Ovary (tissue), 9 donors: Measurements from ENCODE around the gene ART3. TPM values are rescaled to one million over a fixed set of nuclear protein-coding genes. Genes with fewer than 3 reads are reported as not detected.

Experiments used
- DNase-seq, 5 donors: peaks; one replicate each; pipeline ENCODE4 v3.0.0-alpha.2; 2019 to 2020
- H3K27ac ChIP-seq, 2 donors: fragments of 200-600 bp; one replicate each; pipeline versions ENCODE4 v1.5.1 to v1.8.0; 2019 to 2022
- H3K27me3 ChIP-seq: fragments of 200-600 bp; one replicate; pipeline ENCODE4 v1.8.0; 2022
- H3K36me3 ChIP-seq: fragments of 200-600 bp; sonication (generic); one replicate; pipeline ENCODE4 v1.5.1; 2019
- H3K4me1 ChIP-seq: one replicate; pipeline ENCODE4 v1.8.1; 2013; ENCODE audit warnings: mild to moderate bottlenecking, moderate library complexity; ENCODE audit not compliant: insufficient read depth
- H3K4me3 ChIP-seq: fragments of 200-600 bp; sonication (generic); one replicate; pipeline ENCODE4 v1.5.1; 2017
- H3K9me3 ChIP-seq, 2 donors: fragments of 200-600 bp in 1 of 2; sonication (generic) in 1 of 2; one replicate each; pipeline versions ENCODE4 v1.5.1 to v1.8.1; 2013 to 2019; ENCODE audit warnings: mild to moderate bottlenecking in 1 of 2, moderate library complexity in 1 of 2
- EP300 ChIP-seq: sonication (generic); formaldehyde crosslinking; IDR thresholded peaks from one replicate; pipeline ENCODE4 v1.6.1; 2017; ENCODE audit warnings: antibody characterized with exemption
- POLR2A ChIP-seq: fragments of 450-650 bp; IDR thresholded peaks from one replicate; pipeline ENCODE4 v1.6.1; 2017; ENCODE audit warnings: antibody characterized with exemption, mild to moderate bottlenecking, moderate library complexity
- WGBS, 3 donors: extraction: QIAGEN DNeasy Blood & Tissue Kit in 1 of 3; methylation state at CpG; one replicate each; pipeline versions ENCODE4 v1.1.5 to v1.1.7; 2013 to 2017; 5-methylcytosine and 5-hydroxymethylcytosine counted together
- intact Hi-C, 4 donors: fragments of 100-400 bp; cut with DNase I; formaldehyde crosslinking; loops; one replicate each; pipeline versions ENCODE4 v1.11.0 to v1.15.1; 2022 to 2023
- polyA plus RNA-seq, 2 donors: library from polyadenylated mRNA; stranded (reverse); fragments of 200-250 nt in 1 of 2; fragments of 350-450 nt in 1 of 2; fragmentation: Illumina TruSeq in 1 of 2; extraction: RNeasy Lipid Tissue Mini Kit (QIAGEN cat#74804) in 1 of 2; gene quantifications; one replicate each; pipeline ENCODE4 v1.2.3, GENCODE V29; 2013 to 2014
- total RNA-seq, 7 donors: library from RNA; depleted of rRNA in 2 of 7; stranded (reverse); fragments of >200 nt in 2 of 7; fragmentation: NEBNext Ultra II Directional in 3 of 7; extraction: Animal tissue kit (Norgen Biotek cat#: 25700) in 3 of 7; gene quantifications; one replicate each; pipeline versions ENCODE4 v1.1.0 to v1.2.4, GENCODE V29; 2016 to 2023
- TF ChIP-seq, protein P1 (sequence below), 3 donors: fragments of 450-650 bp in 2 of 3; fragments of 200-600 bp in 1 of 3; IDR thresholded peaks; one replicate each; pipeline versions ENCODE4 v1.5.1 to v1.8.0; 2016 to 2022; ENCODE audit warnings: antibody characterized with exemption in 3 of 3, mild to moderate bottlenecking in 1 of 3
- donor health status: DM: no; HTN: no; CAD: no; lungs with moderate emphysema.
- donor health status: DM: no; HTN: no; CAD: no.
- donor health status: Bipolar disorder and iron deficiency.
- donor health status: DM: yes; HTN: yes; CAD: no.
- donor health status: DM: no; HTN: no; CAD: no.
- donor health status: DM: yes; HTN: yes; CAD: no.

ART3 gene
- total and polyA plus RNA-seq, 9 donors = 0.11 to 1.5 (median 0.71) TPM; not detected in 4

GRCh38 chr4:76074993-76075600, 588 bp downstream of the ART3 start:
- intact Hi-C loops = no loop called here
- Histone ChIP-seq H3K4me3 (no peak overlapping the region), H3K9me3 (no peaks in the 10 kb centered on the region), H3K27ac (no peak overlapping the region), H3K4me1 (no peaks in the 10 kb centered on the region), H3K36me3 (no peaks in the 10 kb centered on the region), H3K27me3 (no peaks in the 10 kb centered on the region)
- no peak for DNase-seq
- TF ChIP-seq POLR2A = no peak
- 76 to 81% (median 79%) methylated on average over 4 of the region's 4 CpGs for WGBS, 3 donors

DNA sequence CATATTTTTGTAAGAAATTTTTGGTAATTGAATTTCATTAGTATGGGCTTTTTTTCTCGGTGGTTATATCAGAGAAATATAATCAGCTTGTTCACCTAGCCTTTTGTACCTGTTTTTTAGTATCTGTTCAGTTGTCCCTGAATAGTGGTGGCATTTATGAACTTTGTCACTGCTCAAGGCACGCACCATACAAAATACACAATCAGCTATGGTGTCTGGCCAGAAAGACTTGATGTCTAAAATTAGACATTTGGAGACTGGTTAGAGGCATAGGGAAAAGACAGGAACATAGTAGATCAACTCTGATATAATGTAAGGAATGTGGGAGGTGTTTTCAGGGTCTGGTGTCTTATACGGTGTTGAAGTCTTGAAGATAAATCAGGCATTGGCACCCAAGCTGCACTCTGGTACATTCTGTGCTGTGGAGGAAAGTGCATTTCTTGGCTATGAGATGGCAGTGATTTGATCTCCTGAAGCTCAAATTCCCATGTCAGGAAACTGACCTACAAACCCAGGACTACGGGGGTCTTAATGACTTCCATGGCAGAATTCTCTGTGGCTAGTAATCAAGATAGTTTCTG, 3.6 kb downstream of the ART3 start:
- 38 to 45% (median 38%) methylated on average over 4 of the region's 4 CpGs for WGBS, 3 donors
- intact Hi-C loops = no loop called here
- H3K4me3 ChIP-seq = no peak overlapping the region
- no peaks in the 10 kb centered on the region for H3K36me3 ChIP-seq
- no peaks in the 10 kb centered on the region for H3K27me3 ChIP-seq
- H3K4me1 ChIP-seq = no peaks in the 10 kb centered on the region
- DNase-seq = no peak
- H3K27ac ChIP-seq = no peak overlapping the region
- TF ChIP-seq, protein P1, sequence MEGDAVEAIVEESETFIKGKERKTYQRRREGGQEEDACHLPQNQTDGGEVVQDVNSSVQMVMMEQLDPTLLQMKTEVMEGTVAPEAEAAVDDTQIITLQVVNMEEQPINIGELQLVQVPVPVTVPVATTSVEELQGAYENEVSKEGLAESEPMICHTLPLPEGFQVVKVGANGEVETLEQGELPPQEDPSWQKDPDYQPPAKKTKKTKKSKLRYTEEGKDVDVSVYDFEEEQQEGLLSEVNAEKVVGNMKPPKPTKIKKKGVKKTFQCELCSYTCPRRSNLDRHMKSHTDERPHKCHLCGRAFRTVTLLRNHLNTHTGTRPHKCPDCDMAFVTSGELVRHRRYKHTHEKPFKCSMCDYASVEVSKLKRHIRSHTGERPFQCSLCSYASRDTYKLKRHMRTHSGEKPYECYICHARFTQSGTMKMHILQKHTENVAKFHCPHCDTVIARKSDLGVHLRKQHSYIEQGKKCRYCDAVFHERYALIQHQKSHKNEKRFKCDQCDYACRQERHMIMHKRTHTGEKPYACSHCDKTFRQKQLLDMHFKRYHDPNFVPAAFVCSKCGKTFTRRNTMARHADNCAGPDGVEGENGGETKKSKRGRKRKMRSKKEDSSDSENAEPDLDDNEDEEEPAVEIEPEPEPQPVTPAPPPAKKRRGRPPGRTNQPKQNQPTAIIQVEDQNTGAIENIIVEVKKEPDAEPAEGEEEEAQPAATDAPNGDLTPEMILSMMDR (IDR thresholded peaks at IDR 0.05) = no peak
- TF ChIP-seq EP300 (no peak), POLR2A (no peak)
- H3K9me3 ChIP-seq = no peaks in the 10 kb centered on the region

DNA sequence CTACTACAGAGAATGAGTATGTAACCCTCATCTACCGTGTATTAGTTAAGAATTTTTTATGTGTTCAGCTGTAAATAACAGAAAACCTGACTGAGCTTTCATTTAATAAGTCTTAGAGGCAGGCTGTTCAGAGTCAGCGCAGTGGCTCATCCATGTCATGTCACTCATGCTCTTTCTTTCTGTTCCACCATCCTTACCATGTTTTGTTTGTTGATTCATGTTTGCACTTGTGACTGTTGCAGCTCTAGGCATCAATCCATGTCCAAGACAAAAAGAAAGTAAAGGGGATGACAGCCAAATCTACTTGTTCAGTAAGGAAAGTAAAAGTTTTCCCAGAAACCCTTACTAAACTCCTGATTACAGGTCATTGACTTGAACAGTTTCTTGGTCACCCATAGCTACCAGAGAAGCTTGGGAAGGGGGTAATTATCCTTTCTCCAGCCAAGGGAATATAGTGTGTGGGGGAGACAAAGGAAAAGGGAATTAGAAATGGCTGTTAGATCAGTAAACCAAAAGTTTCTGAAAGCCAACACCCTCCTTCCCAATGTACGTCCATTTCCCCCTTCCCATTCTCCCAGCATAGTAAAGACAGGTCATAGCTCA, 9.0 kb downstream of the ART3 start:
- no peak overlapping the region for H3K27ac ChIP-seq
- DNase-seq = no peak
- 74 to 84% (median 83%) methylated on average over 3 of the region's 3 CpGs for WGBS, 3 donors
- no peak overlapping the region for H3K4me3 ChIP-seq
- TF ChIP-seq, protein P1 (IDR thresholded peaks at IDR 0.05) = no peak
- TF ChIP-seq EP300 (no peak), POLR2A (no peak)
- no peaks in the 10 kb centered on the region for H3K4me1 ChIP-seq
- H3K36me3 ChIP-seq = no peaks in the 10 kb centered on the region
- H3K9me3 ChIP-seq = no peaks in the 10 kb centered on the region
- H3K27me3 ChIP-seq = no peaks in the 10 kb centered on the region
- intact Hi-C loops = no loop called here

DNA sequence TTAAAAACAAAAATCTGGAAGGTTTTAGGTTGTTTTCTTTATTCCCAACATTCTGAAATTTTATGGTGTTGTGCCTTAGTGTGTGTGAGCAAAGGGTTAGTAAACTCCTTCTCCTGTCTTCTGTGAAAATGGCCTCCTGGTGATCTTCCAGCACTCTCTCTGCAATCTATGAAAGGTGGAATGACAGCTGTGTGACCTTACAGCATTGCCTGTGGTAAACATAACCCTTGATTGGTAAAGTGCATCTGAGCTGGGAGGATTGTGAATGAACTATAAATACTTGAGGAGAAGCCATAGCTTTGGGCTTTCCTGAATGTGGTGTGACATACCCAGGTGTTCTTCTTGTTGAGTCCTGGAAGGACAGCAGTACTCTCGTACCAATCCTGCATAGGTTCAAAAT, 10.0 kb downstream of the ART3 start:
- TF ChIP-seq POLR2A = no peak
- Histone ChIP-seq H3K4me1 (no peaks in the 10 kb centered on the region), H3K36me3 (no peaks in the 10 kb centered on the region), H3K27me3 (no peaks in the 10 kb centered on the region), H3K27ac (no peak overlapping the region), H3K4me3 (no peak overlapping the region), H3K9me3 (no peaks in the 10 kb centered on the region)
- intact Hi-C loops = no loop called here
- WGBS, 3 donors = 39 to 72% (median 43%) methylated on average over 1 of the region's 1 CpG
- no peak for DNase-seq

GRCh38 chr4:76087007-76087769, 12.7 kb downstream of the ART3 start:
- Histone ChIP-seq H3K4me1 (no peaks in the 10 kb centered on the region), H3K27me3 (no peaks in the 10 kb centered on the region), H3K4me3 (no peak overlapping the region), H3K9me3 (no peaks in the 10 kb centered on the region), H3K27ac (no peak overlapping the region), H3K36me3 (no peaks in the 10 kb centered on the region)
- DNase-seq = no peak
- TF ChIP-seq, protein P1 (IDR thresholded peaks at IDR 0.05) = no peak
- no peak for TF ChIP-seq EP300
- no peak for TF ChIP-seq POLR2A
- intact Hi-C loops = no loop called here
- WGBS, 3 donors = 21 to 29% (median 29%) methylated on average over 13 of the region's 13 CpGs
